Fibroblast of skin of abdomen (primary cell): ENCODE measurements around the gene SDHC. TPM values are rescaled to one million over a fixed set of nuclear protein-coding genes. Genes with fewer than 3 reads are reported as not detected.
A peak's percentile ranks its signal among the peaks of the same experiment; 100 is the strongest.

ENCODE experiments used
- DNase-seq: peaks from one replicate; pipeline ENCODE4 v3.0.0-alpha.2; 2013
- polyA plus RNA-seq, 2 experiments: library from polyadenylated mRNA; unstranded; fragments of 120-200 nt; gene quantifications; one replicate each; pipeline ENCODE4 v1.2.1, GENCODE V29; 2013; ENCODE audit not compliant: insufficient read length in 2 of 2

The SDHC gene
- 205 TPM for polyA plus RNA-seq (2013, experiment 1 of 2; ENCODE audit: insufficient read length)
- 215 TPM for polyA plus RNA-seq (2013, experiment 2 of 2; ENCODE audit: insufficient read length)

- DNase-seq = peak; percentile 88
These were observed at the start of gene SDHC for GRCh38 chr1:161314201-161314981. Gene SDHC (plus strand): TSS chr1:161314381. CDS start chr1:161314406, 25 bp downstream.

GRCh38 chr1:161265305-161265704 lies 48.9 kb upstream of the SDHC start:
- no peak for DNase-seq

DNA sequence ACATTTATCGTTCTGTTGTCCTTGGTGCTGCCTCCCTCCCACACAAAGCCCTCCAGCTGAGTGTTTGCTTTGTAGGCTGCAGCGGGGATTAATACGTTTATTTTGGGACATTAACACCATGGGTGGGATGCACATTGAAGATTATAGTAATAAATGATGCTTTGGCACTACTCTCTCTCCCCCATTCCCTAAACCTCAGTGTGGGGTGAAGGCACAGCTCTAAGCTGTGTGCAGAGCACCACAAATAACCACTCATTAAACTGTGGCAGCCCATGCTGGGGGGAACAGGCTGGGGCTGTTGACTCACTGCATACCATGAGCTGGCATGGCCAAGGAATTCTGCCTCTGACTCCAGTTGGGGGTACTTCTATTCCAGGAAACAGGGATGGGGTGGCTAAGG lies 48.0 kb upstream of the SDHC start:
- no peak for DNase-seq

DNA sequence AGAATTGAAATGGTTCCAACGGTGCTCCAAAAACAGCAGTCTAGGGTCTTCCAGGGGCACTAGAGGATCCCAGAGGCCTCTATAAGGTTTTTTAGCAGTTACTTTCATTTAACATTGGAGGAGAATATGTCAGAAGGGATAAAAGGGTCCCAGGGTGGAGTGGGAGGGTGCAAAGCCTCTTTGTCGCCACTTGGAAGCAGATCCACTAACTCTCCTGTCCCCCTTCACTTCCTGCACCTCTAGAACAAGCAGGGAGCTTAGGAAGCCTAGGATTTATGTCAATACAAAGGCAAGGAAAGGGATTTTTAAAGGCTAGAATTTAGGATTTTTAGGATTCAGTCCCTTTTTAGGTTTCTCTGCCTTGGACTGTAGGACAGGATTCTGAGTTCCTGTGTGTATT lies 47.3 kb upstream of the SDHC start:
- no peak for DNase-seq

DNA sequence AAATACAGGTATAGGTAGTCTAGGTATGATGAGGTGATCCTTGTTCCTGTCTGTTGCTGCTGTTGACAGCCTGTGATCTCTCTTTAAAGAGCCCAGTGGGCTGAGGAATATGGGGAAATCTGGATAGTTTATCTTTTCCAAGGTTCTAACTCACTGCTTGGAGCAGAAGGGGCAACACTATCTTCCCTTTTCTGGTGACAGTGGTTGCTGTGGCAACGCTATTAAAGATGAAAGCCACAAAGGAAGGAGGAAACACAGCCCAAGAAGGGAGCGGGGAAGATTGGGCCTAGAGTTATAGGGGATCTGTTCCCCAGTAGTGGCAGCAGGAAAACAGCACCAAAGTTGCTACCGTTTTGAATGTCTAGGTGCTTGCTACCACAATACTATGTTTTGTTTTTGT lies 46.9 kb upstream of the SDHC start:
- DNase-seq = no peak

DNA sequence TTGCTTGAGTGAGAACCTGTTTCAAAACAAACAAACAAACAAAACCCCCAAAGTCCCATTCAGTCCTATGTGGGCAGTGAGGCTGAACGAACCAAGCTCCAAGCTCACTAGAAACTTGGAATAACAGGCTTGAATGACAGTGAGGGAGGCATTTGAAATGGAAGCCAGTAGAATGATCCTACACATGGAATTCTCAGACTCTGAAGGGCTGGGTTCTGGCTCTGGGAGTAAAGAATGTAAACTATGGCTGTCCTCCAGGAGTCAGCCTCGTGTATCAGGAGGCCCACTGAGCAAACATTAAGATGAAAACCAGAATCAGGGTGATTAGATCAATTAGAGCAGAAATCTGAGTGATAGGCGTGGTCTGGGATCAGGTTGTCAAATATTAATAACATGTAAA lies 40.8 kb upstream of the SDHC start:
- DNase-seq = peak; percentile 7

DNA sequence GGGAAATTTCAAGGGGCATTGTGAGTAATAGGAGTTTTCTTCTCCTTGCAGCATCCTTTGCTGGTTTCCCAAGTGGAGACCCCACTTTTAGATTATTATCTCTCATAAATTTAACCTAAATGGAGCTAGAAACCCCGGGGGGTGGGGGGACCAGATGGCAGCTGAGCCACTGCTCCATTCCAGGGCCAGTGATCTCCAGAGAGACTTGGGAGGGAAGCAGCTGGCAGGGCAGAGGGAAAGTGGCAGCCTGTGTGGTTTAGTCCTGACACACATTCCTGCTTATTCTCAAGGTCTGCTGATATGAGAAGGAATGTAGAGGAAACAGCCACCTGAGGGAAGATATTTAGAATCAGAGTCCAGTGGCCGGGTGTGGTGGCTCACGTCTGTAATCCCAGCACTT lies 39.3 kb upstream of the SDHC start:
- no peak for DNase-seq

DNA sequence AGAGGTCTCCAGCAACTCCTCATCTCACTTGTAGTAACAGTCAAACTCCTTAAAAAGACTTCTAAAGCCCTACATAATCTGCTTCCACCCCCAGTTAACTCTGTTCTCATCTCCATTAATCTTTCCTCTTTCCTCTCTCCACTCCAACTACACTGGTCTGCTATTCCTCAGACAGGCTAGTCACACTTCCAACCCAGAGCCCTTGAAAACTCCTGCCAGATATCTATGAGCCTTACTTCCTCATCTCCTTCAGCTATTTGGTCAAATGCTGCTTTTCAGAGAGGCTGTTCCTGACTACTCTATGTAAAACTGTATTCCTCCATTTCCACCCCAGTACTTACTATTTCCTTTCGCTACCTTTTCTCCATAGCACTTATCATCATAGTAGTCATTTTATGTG lies 31.2 kb upstream of the SDHC start:
- DNase-seq = no peak

DNA sequence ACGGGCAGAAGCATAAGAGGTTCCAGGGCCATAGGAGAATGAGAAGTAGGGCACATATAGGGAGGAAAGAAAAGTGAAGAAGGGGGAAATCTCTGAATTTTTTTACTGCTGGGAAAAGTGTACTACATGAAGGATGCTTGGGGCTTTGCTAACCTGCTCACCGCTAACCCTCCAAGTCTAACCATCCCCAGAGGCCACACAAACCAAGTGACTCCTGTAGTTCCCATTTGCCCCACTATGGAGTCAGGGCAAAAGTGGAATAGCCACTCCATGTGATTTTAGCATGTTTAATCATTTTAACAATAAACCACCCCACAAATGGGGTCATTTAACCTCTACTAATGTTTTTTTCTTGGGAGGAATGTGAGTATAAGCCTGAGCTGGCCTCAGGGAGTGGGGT lies 29.1 kb upstream of the SDHC start:
- no peak for DNase-seq

GRCh38 chr1:161285521-161285920 lies 28.7 kb upstream of the SDHC start:
- no peak for DNase-seq

DNA sequence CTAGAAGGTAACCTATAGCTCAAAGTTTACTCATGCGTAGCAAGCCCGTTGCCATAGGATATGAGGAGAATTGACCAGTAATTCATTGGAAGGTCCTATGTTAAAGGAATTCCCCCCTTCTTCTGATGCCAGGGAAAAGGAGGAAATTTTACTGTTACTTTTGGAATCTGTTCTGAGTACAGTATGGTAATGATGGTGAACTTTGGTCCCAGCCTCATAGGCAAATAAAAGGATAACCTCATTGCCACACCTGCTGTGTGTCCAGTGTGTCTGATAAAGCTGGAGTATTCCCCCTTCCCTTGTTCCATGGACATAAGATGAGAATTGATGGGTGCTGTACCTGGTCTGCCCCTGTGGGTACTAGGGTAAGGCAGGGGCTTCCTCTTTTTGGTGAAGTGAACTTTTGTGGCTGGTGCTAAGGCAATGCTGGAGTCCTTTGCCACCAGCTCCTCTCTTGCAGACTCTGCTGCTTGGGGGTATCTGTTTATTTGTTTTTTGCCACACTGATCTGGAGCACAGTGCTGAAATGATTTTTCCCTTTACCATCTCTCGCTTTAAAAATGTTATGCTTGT lies 26.6 kb upstream of the SDHC start:
- DNase-seq = no peak

DNA sequence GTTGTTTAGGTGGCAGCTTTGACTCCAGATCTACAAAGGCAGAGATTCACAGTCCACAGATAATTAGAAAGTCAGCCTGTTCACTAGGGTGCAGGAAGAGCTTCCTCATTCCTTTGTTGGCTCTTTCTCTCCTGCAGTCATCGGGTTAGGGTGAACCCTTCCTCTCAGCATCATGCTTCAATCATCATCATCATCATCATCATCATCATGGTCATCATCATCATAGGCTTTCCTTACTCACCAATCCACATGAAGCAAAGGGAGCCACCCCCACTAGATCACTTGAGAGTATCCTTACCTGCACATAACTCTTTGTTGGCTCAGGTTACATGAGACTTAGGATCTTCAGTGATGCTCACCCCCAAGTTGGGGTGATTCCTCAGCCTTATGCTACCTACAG lies 23.4 kb upstream of the SDHC start:
- no peak for DNase-seq

GRCh38 chr1:161297415-161297814 lies 16.8 kb upstream of the SDHC start:
- no peak for DNase-seq

DNA sequence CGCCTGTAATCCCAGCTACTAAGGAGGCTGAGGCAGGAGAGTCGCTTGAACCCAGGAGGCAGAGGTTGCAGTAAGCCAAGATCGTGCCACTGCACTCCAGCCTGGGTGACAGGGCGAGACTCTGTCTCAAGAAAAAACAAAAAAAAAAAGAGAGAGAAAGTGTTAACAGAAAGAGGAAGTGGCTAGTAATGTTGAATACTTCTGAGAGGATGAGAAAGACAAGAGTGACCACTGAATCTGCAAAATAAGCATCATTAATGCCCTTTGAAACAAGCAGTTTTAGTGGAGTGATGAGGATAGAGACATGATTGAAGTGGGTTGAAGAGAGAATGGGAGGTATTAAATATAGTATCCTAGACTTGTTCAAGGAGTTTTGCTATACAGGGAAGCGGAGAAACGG lies 16.1 kb upstream of the SDHC start:
- no peak for DNase-seq

GRCh38 chr1:161299347-161299746 lies 14.8 kb upstream of the SDHC start:
- DNase-seq = no peak

DNA sequence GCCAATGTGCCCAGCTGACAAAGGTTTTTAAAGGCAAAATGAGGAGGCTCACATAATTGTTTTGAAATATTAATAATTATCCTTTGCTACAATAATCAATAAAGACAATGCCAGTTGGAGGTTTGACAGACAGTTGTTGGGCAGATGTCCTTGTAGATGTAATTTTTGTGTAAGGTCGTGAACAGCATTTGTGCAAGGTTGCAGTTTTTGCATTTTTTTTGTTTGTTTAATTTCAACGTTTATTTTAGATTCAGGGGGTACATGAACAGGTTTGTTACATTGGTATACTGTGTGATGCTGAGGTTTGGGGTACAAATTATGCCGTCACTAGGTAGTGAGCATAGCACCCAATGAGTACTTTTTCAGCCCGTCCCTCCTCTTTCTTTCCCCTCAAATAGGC lies 13.7 kb upstream of the SDHC start:
- DNase-seq = no peak

- no peak for DNase-seq
These were observed 9.0 kb upstream of the SDHC start for GRCh38 chr1:161304927-161305866.

DNA sequence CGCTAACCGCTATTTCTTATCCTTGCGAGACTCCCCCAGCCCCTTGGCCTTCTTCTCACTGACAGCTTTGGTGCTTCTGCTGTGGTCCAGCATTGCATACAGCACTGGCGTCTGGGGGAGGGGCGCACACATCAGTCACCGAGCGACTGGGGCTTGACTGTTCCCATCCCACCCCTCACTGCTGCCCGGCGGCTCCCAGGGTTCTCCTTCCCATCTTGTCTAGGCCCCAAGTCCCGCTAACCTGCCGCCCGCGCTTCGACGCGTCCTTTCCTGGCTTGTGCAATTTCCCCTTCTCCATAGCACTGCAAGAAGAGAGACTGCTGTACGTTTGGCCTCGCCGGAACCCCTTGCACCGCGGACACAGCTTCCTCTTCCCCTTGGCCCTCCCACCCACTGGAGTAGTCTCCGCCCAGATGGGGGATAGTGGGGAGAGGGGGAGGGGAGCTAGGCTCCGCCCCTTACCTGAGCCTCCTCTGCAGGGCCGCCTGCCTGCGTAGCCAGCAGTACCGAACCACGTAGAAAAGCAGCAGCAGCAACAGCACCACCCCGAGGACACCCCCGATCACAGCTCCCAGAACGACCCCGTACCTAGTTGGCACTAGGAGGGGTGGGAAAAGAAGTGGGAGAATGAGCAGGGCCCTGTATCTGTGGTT lies 8.2 kb upstream of the SDHC start:
- peak; percentile 47 for DNase-seq

- DNase-seq = peak; percentile 31
These were observed 6.9 kb upstream of the SDHC start for GRCh38 chr1:161307230-161307768.

DNA sequence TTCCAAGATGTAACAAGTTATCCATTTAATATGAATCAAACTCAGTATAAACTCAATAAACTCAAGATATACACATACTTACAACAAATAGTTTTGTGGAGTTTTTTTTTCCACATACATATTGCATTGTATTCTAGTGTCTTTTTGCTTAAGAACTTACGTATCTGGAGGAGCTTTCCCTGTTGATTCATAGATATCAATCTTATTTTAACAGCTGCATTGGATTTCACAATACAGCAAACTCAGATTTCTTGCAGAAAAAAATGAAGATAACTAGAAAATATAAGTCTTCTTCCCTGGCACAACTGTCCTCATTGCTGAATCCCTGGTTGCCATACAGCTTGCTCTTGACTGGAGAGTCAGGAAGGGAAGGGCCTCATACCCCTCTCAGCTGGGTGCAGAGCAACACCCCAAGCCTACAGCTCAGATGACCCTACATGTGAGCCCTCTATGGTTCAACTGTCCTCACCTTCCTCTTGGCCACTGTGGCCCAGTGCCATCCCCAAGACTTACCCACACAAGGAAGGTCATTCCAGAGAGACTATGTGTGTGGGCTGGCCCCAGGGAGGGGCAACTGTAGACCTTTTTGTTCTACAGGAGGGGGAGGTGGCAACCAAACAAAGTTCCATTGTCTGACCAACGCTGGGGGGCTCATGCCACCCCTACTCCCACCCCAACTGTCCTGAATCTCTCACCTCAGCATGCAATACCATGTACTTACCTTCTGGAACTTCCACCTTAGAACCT lies 6.1 kb upstream of the SDHC start:
- DNase-seq = peak; percentile 2

- DNase-seq = no peak
These were observed 4.3 kb upstream of the SDHC start, which contains the start of gene MPZ for GRCh38 chr1:161309868-161310267. Gene MPZ (minus strand): TSS chr1:161309968. CDS start chr1:161309905, 63 bp downstream.
